HEK293T (cell line): ENCODE results near the gene HYCC1.

Experiments used
- CTCF ChIA-PET: fragments of 350-600 bp; formaldehyde crosslinking; extraction: SDS; loops from one replicate; lab custom pipeline; 2021; ENCODE audit warnings: antibody characterized with exemption, inconsistent platforms; lab: Yijun Ruan, JAX
- POLR2A ChIA-PET: fragments of 350-600 bp; formaldehyde crosslinking; extraction: SDS; loops from one replicate; lab custom pipeline; 2020; ENCODE audit warnings: antibody characterized with exemption, inconsistent platforms; lab: Yijun Ruan, JAX
- DNase-seq: peaks from one replicate; pipeline ENCODE4 v3.0.0; 2012; ENCODE audit warnings: mixed read lengths; ENCODE audit errors: extremely low spot score
- ARNT ChIP-seq: fragments of 450-650 bp; IDR thresholded peaks from 2 replicates; pipeline ENCODE4 v1.6.1; 2017; ENCODE audit warnings: mild to moderate bottlenecking
- BHLHE40 ChIP-seq: fragments of 450-650 bp; IDR thresholded peaks from 2 replicates; pipeline ENCODE4 v1.6.1; 2016; ENCODE audit warnings: mild to moderate bottlenecking, moderate library complexity, borderline replicate concordance
- CTBP1 ChIP-seq: fragments of 450-650 bp; IDR thresholded peaks from 2 replicates; pipeline ENCODE4 v1.6.1; 2016; ENCODE audit warnings: borderline replicate concordance
- ELF4 ChIP-seq: fragments of 450-650 bp; IDR thresholded peaks from 2 replicates; pipeline ENCODE4 v1.6.1; 2017; ENCODE audit warnings: antibody characterized with exemption
- FOXA1 ChIP-seq: fragments of 450-650 bp; IDR thresholded peaks from 2 replicates; pipeline ENCODE4 v1.6.1; 2016; ENCODE audit warnings: mild to moderate bottlenecking
- FOXK2 ChIP-seq: fragments of 450-650 bp; IDR thresholded peaks from 2 replicates; pipeline ENCODE4 v1.6.1; 2016; ENCODE audit warnings: mild to moderate bottlenecking
- FOXM1 ChIP-seq: fragments of 450-650 bp; IDR thresholded peaks from 2 replicates; pipeline ENCODE4 v1.6.1; 2017; ENCODE audit warnings: mild to moderate bottlenecking, borderline replicate concordance
- HDGF ChIP-seq: fragments of 450-650 bp; IDR thresholded peaks from 2 replicates; pipeline ENCODE4 v1.6.1; 2017; ENCODE audit warnings: antibody characterized with exemption, borderline replicate concordance
- L3MBTL2 ChIP-seq: fragments of 450-650 bp; conservative IDR thresholded peaks from 2 replicates; pipeline ENCODE4 v1.6.1; 2016; ENCODE audit warnings: mild to moderate bottlenecking
- LEF1 ChIP-seq: fragments of 450-650 bp; IDR thresholded peaks from 2 replicates; pipeline ENCODE4 v1.6.1; 2017; ENCODE audit warnings: mild to moderate bottlenecking, borderline replicate concordance
- NFRKB ChIP-seq: fragments of 450-650 bp; IDR thresholded peaks from 2 replicates; pipeline ENCODE4 v1.6.1; 2016; ENCODE audit warnings: mild to moderate bottlenecking, moderate library complexity
- SP1 ChIP-seq: fragments of 450-650 bp; IDR thresholded peaks from 2 replicates; pipeline ENCODE4 v1.6.1; 2017
- SUZ12 ChIP-seq: fragments of 450-650 bp; IDR thresholded peaks from 2 replicates; pipeline ENCODE4 v1.6.1; 2016; ENCODE audit warnings: mild to moderate bottlenecking
- TARDBP ChIP-seq: fragments of 450-650 bp; IDR thresholded peaks from 2 replicates; pipeline ENCODE4 v1.6.1; 2016
- ZNF384 ChIP-seq: fragments of 450-650 bp; IDR thresholded peaks from 2 replicates; pipeline ENCODE4 v1.6.1; 2016
- TF ChIP-seq, protein P1 (sequence below): fragments of 450-650 bp; IDR thresholded peaks from 2 replicates; pipeline ENCODE4 v1.6.1; 2016

HYCC1 gene

DNA sequence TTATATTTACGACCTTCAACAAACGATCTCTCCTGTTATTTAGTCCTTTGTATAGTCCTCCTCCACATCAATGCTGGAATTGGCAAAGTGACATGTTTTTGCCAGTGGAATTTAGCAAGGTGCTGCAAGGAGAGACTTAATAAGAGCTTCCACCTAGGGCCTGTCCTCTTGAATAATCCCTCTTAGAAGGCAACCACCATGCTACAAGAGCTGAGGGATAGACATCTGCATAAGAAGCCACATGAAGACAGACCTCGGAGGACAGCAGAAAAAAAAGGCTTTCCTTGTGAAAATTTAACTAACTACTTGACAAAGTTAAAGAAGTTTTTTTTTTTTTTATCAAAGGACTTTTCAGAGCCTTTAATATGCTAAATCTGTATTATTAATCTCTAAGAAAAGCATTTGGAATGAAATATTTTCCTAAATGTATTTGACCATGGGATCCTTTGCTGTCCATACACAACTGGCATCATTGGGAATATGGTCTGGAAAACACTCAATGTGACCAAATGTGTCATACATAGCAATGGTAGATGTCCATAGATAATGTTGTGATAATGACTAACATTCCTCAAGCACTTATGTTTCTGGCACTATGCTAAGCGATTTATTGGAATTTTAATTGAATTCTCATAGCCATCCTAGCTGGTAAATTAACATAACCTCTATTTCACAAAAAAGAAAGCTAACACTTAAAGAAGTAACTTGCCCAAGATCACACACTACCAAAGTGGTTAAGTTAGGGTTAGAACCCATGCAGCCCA is 13.2 kb downstream of the HYCC1 start:
- CTCF ChIA-PET, result interaction anchor here (0.6 kb wide), 1 partner anchor 334 kb away, joined by 3 read pairs; no protein-coding TSS in a partner anchor
- TF ChIP-seq LEF1, result no peak
- no peak for TF ChIP-seq TARDBP
- no peak for TF ChIP-seq HDGF
- TF ChIP-seq BHLHE40, result no peak
- no peak for TF ChIP-seq FOXK2
- TF ChIP-seq SUZ12, result no peak
- no peak for TF ChIP-seq CTBP1
- TF ChIP-seq NFRKB, result no peak
- no peak for TF ChIP-seq ELF4
- TF ChIP-seq ARNT, result no peak
- TF ChIP-seq, protein P1, sequence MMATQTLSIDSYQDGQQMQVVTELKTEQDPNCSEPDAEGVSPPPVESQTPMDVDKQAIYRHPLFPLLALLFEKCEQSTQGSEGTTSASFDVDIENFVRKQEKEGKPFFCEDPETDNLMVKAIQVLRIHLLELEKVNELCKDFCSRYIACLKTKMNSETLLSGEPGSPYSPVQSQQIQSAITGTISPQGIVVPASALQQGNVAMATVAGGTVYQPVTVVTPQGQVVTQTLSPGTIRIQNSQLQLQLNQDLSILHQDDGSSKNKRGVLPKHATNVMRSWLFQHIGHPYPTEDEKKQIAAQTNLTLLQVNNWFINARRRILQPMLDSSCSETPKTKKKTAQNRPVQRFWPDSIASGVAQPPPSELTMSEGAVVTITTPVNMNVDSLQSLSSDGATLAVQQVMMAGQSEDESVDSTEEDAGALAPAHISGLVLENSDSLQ, result no peak
- TF ChIP-seq FOXA1, result no peak
- no peak for DNase-seq
- POLR2A ChIA-PET, result no interaction called here

DNA sequence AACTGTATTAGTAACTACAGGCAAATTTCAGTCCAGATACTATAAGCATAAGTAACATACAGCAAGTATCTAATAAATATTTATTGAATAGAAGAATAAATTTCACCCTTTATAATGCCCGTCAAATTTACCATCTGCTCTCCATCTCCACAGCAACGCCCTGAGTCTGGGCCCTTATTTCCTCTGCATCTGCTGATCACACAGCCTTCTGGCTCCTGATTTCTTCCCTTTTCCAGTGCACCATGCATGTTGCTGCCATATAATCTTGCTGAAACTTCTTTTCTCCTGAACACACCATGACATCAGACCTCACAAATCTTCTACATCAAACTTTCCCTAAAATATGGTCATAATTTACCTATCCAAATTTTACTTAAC is 15.4 kb downstream of the HYCC1 start:
- TF ChIP-seq FOXM1, result no peak
- TF ChIP-seq ARNT, result no peak
- no peak for TF ChIP-seq ELF4
- TF ChIP-seq LEF1, result no peak
- no peak for TF ChIP-seq FOXK2
- no peak for TF ChIP-seq L3MBTL2
- no peak for TF ChIP-seq HDGF
- no peak for TF ChIP-seq FOXA1
- TF ChIP-seq ZNF384, result no peak
- TF ChIP-seq TARDBP, result no peak
- TF ChIP-seq SP1, result no peak
- TF ChIP-seq, protein P1, result no peak
- TF ChIP-seq SUZ12, result no peak
- no peak for TF ChIP-seq BHLHE40
- TF ChIP-seq NFRKB, result no peak
- CTCF ChIA-PET, result no interaction called here
- POLR2A ChIA-PET, result no interaction called here
- DNase-seq, result no peak

DNA sequence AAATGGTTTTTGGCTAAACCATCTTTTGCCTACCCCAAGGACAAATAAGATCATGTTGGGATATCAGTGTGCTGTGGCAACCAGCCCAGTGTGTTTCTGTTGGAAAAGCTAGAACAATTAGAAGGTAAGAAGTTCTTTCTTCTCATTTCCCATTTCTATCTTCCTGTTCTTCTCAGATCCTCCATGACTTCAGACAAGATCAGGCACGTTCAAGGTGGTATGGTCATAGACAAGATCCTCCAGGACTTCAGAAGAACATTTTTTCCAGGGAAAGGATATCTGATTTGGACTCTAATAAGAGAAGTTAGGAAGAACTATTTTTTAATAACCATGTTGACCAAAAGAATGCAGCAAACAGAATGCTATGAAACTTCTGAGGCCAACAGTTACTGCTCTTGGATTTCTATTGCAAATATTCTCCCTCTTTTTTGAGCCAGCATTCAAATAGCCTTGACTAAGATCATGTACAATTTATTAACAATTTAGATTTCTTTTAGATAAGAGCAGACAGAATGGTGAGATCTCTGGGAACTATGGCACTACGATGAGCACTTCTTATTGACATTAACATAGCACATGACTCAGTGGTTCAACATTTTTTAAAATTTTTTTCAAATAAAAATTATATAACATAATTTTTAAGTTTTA is 15.9 kb downstream of the HYCC1 start:
- TF ChIP-seq L3MBTL2 (no peak), NFRKB (no peak), FOXK2 (no peak), ELF4 (no peak), SUZ12 (no peak), ARNT (no peak), BHLHE40 (no peak), ZNF384 (no peak), LEF1 (no peak), CTBP1 (no peak), FOXA1 (no peak), TARDBP (no peak), FOXM1 (no peak)
- TF ChIP-seq, protein P1, result no peak
- ChIA-PET CTCF (no interaction called here), POLR2A (no interaction called here)
- DNase-seq, result no peak

DNA sequence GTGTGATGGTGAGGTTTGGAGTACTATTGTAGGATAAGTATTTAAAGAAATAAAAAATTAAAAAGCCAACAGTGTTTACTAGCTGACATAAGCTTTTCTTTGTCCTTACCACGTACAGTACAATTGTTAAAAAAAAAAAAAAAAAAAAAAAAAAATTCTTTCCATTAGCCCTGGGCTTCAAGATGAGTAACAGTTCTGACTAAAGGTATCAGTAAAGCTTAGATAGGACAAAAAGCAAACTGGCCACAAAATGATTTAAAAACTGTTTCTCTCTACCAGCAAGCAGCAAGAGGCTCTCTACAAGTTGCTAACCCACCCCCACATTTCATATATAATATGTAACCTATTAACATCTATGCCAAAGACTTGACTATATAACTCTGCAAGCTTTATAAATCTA is 17.5 kb downstream of the HYCC1 start:
- CTCF ChIA-PET, result no interaction called here
- DNase-seq, result no peak
- TF ChIP-seq FOXK2 (no peak), CTBP1 (no peak), HDGF (no peak), NFRKB (no peak), FOXA1 (no peak), BHLHE40 (no peak), ELF4 (no peak), ZNF384 (no peak), LEF1 (no peak), SUZ12 (no peak), ARNT (no peak), TARDBP (no peak), SP1 (no peak), L3MBTL2 (no peak), FOXM1 (no peak)
- TF ChIP-seq, protein P1, result no peak
- POLR2A ChIA-PET, result no interaction called here

DNA sequence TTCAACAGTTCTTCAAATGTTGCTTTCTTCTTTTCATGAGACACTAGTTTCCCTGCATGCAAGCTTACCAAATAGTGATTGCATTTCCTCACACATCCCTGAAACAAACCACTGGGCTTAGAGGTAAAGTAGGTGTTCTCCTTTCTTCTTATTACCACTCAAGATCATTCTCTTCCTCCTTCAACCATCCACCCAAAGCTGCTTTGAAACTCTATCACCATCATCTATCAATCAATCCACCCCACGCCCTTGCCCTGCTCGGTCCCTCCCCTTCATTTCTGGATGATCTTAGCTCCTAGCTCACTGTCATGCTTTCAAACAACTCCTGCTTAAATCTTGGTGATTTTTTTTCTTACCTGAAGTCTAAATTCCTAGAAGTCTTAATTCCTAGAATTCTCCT is 18.9 kb downstream of the HYCC1 start:
- no peak for TF ChIP-seq FOXA1
- TF ChIP-seq SP1, result no peak
- TF ChIP-seq ELF4, result no peak
- TF ChIP-seq L3MBTL2, result no peak
- no peak for TF ChIP-seq ZNF384
- TF ChIP-seq SUZ12, result no peak
- no peak for TF ChIP-seq HDGF
- POLR2A ChIA-PET, result no interaction called here
- CTCF ChIA-PET, result no interaction called here
- no peak for DNase-seq
